Upper lobe of left lung (tissue), 4 donors: ENCODE results near the gene GNB1L.

Experiments used
- EP300 ChIP-seq, 4 donors: sonication (generic); formaldehyde crosslinking; IDR thresholded peaks; one replicate each; pipeline ENCODE4 v1.5.1; 2017; ENCODE audit warnings: antibody characterized with exemption in 4 of 4, control low read depth in 2 of 4
- POLR2A ChIP-seq, 4 donors: fragments of 450-650 bp; IDR thresholded peaks; one replicate each; pipeline ENCODE4 v1.5.1; 2016 to 2017; ENCODE audit warnings: antibody characterized with exemption in 4 of 4, mild to moderate bottlenecking in 2 of 4
- TF ChIP-seq, protein P1 (sequence below), 6 experiments: fragments of 450-650 bp in 4 of 6; fragments of 200-600 bp in 2 of 6; sonication (generic) in 2 of 6; IDR thresholded peaks; one replicate each; pipeline ENCODE4 v1.5.1; 2016 to 2019; ENCODE audit warnings: antibody characterized with exemption in 6 of 6

- TF ChIP-seq POLR2A (IDR thresholded peaks at IDR 0.05) (no peak), EP300 (IDR thresholded peaks at IDR 0.05) (no peak)
- TF ChIP-seq, protein P1, sequence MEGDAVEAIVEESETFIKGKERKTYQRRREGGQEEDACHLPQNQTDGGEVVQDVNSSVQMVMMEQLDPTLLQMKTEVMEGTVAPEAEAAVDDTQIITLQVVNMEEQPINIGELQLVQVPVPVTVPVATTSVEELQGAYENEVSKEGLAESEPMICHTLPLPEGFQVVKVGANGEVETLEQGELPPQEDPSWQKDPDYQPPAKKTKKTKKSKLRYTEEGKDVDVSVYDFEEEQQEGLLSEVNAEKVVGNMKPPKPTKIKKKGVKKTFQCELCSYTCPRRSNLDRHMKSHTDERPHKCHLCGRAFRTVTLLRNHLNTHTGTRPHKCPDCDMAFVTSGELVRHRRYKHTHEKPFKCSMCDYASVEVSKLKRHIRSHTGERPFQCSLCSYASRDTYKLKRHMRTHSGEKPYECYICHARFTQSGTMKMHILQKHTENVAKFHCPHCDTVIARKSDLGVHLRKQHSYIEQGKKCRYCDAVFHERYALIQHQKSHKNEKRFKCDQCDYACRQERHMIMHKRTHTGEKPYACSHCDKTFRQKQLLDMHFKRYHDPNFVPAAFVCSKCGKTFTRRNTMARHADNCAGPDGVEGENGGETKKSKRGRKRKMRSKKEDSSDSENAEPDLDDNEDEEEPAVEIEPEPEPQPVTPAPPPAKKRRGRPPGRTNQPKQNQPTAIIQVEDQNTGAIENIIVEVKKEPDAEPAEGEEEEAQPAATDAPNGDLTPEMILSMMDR (IDR thresholded peaks at IDR 0.05): no peak
Measured at GRCh38 chr22:19880786-19881569, 26.3 kb upstream of the GNB1L start.
